Activated CD8-positive, alpha-beta memory T cell treated with anti-CD3 and anti-CD28 coated beads, Interleukin-2, amount 50 U/mL, for 4 hours (primary cell): ENCODE data around the gene GOLGA7B.
"Not testable (repeated sequence)": the region's sequence is repeated elsewhere in the genome, so short reads cannot be mapped to it uniquely, and the experiment has no call there.

Experiments
- DNase-seq: peaks from one replicate; pipeline ENCODE4 v3.0.0-alpha.2; 2020

Gene GOLGA7B

GRCh38 chr10:97836446-97836845, 13.2 kb upstream of the GOLGA7B start:
- no peak for DNase-seq

DNA sequence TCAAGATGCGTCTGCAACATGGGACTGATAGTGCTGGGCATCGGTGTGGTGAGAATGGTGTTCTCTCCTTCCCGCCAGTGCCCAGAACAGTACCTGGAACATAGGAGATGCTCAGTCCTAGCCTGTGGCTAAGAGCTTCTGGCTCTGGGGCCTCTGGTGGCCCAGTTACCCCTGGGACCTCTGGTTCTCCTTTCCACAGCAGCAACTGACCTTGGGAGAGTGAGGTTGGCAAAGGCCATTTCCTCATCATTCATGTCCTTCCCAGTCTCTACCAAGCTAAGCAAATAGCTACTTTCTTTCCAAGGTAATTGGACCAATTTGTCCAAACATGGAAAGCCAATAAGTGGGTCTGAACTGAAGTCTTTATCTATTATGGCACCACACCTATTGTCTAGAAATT, 11.6 kb upstream of the GOLGA7B start:
- no peak for DNase-seq

GRCh38 chr10:97841166-97841565, 8.5 kb upstream of the GOLGA7B start:
- not testable (repeated sequence) for DNase-seq

DNA sequence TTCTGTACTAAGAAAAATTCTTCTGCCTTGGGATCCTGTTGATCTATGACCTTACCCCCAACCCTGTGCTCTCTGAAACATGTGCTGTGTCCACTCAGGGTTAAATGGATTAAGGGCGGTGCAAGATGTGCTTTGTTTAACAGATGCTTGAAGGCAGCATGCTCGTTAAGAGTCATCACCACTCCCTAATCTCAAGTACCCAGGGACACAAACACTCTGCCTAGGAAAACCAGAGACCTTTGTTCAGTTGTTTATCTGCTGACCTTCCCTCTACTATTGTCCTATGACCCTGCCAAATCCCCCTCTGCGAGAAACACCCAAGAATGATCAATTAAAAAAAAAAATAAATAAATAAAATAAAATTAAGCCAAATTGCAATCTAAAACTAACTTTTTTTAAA, 7.5 kb upstream of the GOLGA7B start:
- not testable (repeated sequence) for DNase-seq

DNA sequence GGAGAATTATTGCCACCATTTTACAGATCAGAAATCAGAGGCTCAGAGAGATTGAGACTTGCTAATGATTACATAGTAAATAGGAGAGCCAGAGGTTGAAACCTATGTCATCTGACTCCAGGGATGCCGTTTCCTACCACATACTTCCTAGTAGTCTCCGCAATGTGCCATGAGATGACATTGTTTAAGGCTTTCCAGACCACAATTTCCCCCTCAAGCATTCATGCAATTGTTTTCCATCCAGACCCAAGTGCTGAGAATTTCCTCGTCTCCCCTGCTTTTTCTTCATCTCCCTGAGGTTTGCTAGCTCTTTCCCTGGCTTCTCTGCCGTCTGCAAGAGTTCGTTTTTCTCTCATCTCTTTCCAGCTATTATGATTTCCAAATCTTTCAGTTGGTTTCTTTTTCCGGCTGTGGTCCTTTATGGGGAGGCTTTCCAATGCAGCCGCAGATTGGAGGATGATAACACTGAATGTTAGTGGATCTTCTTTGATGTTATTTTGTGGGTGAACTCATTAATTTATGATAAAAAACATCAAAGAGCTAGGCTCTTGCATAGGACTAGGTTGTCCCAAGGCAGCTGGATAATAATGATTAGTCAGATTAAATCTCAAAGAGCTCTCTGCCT, 6.9 kb upstream of the GOLGA7B start:
- no peak for DNase-seq

GRCh38 chr10:97843281-97843671, 6.4 kb upstream of the GOLGA7B start:
- no peak for DNase-seq

- not testable (repeated sequence) for DNase-seq
Measured at GRCh38 chr10:97843972-97844371, 5.7 kb upstream of the GOLGA7B start.

- DNase-seq, result no peak
Measured at GRCh38 chr10:97844678-97845077, 5.0 kb upstream of the GOLGA7B start.

DNA sequence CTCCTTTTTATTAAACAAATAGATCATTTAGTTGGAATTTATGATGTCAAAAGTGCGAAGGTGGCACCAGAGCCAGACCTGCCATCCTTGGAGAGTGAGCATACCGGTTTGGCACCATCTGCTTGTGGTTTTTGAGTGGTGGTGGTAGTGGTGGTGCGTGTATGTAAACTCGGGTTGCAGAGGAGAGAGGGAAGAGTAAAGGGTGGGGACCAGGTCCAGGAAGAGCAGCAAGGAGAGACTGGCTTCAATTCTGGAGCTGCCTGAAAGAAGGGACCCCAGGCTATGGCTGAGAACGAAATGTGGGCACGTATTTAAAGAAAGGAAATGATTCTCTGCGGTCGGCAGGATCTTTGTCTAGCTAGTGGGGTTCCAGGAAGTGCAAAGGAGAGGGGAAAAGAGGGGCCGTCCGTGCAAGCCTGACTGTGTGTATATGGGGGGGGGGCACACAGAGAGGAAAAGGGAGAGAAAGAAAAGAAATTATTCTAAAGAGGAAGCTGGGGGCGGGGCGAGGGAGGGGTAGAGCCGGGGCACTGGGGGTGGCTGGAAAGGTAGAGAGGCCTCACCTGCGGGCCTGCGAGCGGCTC, 448 bp upstream of the GOLGA7B start:
- no peak for DNase-seq

GRCh38 chr10:97850446-97850845, 803 bp downstream of the GOLGA7B start:
- no peak for DNase-seq

DNA sequence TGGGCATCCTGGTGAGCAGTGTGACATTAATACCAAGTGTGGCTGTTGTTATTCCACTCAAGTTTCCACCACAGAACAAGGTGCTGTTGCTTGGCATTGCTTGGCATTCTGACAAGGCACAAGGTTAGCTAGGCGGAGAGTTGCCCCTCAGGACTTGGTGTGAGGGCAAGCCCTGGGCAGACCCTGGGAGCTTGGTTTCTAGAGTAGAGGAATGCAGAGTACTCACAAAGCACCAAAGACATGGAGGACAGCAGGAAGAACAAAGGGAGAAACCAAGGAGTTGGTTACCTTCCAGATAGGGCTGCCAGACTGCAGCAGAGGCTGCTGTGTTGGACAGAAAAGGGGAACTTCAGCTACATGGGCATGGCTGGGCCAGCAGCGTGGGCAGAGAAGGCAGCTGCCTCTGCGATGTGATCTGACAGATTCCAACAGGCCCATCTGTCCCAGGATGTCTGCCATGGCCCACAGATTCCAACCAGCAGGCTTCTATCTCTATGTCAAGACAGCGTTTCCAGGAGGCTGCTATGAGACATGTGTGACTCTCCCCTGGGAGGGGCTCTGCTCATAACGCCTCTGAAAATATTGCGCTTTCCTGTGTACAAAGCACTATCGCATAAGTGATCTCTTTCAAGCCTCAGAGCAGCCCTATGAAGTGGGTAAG, 1.8 kb downstream of the GOLGA7B start:
- no peak for DNase-seq

GRCh38 chr10:97852277-97852676, 2.6 kb downstream of the GOLGA7B start:
- DNase-seq, result no peak

DNA sequence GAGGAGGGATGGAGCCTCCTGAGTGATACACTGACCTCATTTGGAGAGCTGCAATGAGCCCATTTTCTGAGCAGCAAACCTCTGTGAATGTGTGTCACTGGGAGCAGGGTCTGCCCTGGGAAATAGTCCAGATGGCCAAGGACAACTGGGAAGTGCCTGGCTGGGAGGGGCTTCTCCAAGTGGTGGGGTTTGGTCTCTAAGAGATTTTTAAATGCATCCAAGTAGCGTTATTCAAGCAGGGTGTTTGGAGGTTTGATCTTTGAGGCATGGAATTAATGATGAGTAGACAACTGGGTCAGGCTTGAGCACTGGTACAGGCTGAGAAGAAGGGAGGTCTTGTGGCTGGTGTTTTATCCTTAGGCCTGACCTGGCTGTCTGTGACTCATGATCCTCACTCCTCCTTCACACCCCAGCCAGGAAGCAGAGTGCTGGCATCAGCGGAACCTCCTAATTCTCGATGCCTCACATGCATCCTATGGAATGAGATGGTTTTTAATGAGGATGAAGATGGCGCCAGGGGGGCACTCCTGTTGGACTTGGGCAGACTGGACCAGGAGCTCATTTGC, 3.3 kb downstream of the GOLGA7B start:
- DNase-seq, result no peak

GRCh38 chr10:97854743-97855142, 5.1 kb downstream of the GOLGA7B start:
- no peak for DNase-seq

GRCh38 chr10:97858001-97858439, 8.4 kb downstream of the GOLGA7B start:
- no peak for DNase-seq

DNA sequence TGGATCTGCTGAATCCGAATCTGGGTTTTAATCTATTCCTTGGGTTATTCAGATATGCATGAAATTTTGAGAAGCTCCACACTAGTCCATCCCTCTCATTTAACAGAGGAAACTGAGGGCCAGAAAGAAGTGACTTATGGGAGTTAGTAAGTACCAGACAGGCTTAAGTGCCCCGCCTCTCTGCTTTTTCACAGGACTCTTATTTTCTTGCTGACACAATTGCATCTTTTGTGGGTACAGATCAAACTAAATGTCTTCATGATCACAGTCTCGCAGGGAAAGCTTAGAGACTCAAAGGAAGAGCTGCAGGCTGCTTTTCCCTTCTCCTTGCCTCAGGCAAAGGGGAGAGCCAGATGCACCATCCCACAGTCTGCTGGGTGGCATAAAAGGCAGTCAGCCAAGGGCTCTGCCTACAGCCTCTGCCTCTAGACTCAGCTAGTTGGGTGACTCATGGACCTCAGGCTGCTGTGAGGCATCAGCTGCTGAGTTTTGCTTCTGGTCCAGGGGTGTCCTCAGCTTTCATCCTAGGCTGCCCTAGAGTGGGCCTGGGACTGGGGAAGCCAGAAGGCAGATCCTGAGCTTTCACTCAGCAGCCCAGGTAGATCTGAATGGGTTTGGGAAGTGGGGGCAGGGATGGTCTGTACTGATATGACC, 11.6 kb downstream of the GOLGA7B start:
- no peak for DNase-seq

- no peak for DNase-seq
Measured at GRCh38 chr10:97861924-97862323, 12.3 kb downstream of the GOLGA7B start.

- DNase-seq, result no peak
Measured at GRCh38 chr10:97863808-97864207, 14.2 kb downstream of the GOLGA7B start.

- no peak for DNase-seq
Measured at GRCh38 chr10:97865488-97865887, 15.8 kb downstream of the GOLGA7B start.

DNA sequence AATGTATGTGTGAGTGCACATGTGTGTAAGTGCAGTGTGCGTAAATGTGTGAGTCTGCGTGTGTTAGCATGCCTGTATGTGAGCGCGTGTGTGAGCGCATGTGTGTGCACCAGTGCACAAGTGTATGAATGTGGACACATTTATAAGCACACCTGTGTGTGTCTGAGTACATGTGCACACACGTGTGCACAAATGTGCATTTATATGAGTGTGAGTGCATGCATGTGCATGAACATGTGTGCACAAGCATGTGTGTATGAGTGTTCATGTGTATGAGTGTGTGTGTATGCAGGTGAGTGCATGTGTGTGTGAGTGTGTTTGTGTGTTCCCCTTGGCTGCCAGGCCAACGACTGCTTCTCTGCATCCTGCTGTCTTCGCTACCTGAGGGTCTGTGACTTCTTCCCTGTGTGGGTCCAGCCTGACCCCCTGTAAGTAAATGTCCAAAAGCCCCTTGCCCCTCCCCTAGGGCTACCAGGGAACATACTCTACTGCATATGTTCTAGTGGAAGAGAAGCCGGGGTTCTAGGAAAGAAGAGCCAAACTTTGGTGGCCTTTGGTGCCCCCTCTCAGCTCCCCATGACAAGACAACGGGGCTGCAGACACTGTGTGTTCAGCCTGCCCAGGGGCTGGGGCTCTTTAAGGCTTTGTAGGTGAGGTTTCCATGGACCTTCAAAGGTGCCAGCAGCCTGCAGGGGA, 17.0 kb downstream of the GOLGA7B start:
- DNase-seq, result no peak

GRCh38 chr10:97867220-97867800, 17.7 kb downstream of the GOLGA7B start:
- no peak for DNase-seq

GRCh38 chr10:97868134-97868685, 18.6 kb downstream of the GOLGA7B start:
- DNase-seq, result no peak
